GM12892 (cell line): ENCODE data around the gene AQP12A.
"Not testable (repeated sequence)": the region's sequence is repeated elsewhere in the genome, so short reads cannot be mapped to it uniquely, and the experiment has no call there.

ENCODE experiments used
- DNase-seq: peaks from one replicate; pipeline ENCODE4 v3.0.0; 2011; ENCODE audit not compliant: insufficient read length
- FAIRE-seq: peaks from 2 replicates; lab custom pipeline; 2011; peaks lifted over from hg19 to GRCh38; lab: Jason Lieb, UNC
- POLR2A ChIP-seq: IDR thresholded peaks from 2 replicates; pipeline ENCODE4 v1.6.1; 2011; ENCODE audit warnings: low read depth, low read length, control low read depth
- POLR2AphosphoS5 ChIP-seq: IDR thresholded peaks from 2 replicates; pipeline ENCODE4 v1.6.1; 2011; ENCODE audit warnings: low read depth, low read length, control low read depth
- TAF1 ChIP-seq: IDR thresholded peaks from 2 replicates; pipeline ENCODE4 v1.6.1; 2011; ENCODE audit warnings: low read depth, mild to moderate bottlenecking, control low read depth, low read length, borderline replicate concordance

The AQP12A gene

DNA sequence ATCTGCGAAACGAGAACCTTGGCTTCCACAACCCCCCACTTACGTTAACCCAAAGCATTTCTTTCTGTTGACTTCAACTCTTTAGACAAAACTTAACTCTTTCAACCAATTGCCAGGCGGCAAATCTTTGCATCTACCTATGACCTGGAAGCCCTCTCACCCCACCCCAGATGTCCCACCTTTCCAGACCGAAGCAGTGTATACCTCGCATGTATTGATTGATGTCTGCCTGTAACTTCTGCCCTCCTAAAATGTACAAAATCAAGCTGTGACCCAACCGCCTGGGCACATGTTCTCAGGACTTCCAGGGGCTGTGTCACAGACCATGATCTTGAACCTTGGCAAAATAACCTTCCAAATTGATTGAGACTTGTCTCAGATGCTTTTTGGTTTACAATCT is 21.3 kb upstream of the AQP12A start:
- no peak for FAIRE-seq
- TF ChIP-seq POLR2AphosphoS5 = no peak

DNA sequence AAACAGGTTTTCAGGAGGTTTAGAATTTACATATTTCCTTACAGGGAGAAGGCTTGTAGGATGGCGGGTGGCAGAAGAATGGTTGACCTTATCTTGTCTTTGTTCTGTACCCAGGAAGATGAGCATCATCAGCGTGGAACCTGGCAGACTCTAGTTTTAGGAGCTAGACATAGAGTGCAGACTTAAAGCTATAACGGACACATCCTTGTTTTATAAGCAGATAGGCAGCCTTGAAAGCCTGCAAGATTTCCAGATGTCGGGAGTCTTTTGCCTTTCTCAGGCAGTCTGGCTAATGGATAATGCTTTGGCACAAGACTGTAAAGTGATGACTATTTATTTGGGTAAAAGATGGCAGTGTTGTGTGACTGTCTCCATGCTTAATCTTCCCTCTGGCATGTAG is 20.7 kb upstream of the AQP12A start:
- DNase-seq (no peak), FAIRE-seq (no peak)
- TF ChIP-seq POLR2A (no peak), TAF1 (no peak), POLR2AphosphoS5 (no peak)

More for the DNA sequence above, 21.3 kb upstream of the AQP12A start:
- DNase-seq = no peak

DNA sequence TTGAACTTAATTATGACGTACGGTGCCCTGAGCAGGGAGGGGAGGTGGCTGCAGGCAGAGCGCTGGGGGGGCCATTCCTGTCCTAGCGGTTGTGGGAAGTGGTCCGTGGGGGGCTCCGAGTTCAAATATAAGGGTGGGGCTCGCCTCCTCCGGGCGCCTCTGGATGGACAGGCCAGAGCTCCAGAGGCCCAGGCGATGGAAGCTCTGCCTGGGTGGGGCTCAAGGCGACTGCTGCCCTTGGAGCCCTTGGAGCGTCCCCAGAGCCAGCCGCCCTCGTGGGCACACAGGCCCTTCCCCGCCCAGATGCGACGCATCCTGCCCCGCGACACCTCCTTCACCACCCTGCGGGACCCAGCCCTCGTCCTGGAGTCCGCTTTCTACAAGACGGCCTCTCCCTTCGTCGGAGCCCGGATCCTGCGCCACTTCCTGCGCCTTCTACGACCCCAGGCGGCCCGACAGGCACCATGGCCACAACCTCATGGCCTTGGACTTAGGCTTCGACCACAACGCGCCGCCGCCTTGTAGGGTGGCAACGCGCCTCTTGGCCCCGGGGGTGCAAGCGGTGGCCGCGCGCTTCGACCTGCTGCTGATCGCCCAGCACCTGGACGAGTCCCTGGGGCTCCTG is 19.5 kb upstream of the AQP12A start:
- FAIRE-seq (no peak), DNase-seq (no peak)
- TF ChIP-seq POLR2A (no peak), TAF1 (no peak), POLR2AphosphoS5 (no peak)

DNA sequence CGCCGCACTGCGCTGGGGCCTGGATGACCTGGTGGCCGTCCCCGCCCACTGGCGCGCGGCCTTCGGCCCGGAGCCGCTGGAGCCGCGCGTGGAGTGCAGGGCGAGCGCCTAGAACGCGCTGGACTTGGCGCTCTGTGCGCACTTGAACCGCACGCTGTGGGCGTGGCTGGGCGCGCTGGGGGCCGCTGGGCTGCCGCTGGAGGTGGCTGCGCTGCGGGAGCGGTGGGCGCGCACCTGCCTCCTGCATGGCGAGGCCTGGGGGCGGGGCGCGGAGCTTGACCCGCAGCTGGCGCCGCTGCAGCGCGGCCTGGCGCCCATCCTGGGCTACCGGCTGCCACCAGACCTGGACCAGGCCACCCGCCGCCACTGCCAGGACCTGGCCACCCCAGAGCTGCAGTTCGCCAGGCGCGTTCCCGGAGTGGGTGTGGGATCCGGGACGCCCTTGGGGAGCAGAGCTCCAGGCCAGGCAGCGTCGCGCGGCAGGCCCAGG is 18.9 kb upstream of the AQP12A start:
- FAIRE-seq (no peak), DNase-seq (no peak)
- TF ChIP-seq TAF1 (no peak), POLR2AphosphoS5 (no peak), POLR2A (no peak)

DNA sequence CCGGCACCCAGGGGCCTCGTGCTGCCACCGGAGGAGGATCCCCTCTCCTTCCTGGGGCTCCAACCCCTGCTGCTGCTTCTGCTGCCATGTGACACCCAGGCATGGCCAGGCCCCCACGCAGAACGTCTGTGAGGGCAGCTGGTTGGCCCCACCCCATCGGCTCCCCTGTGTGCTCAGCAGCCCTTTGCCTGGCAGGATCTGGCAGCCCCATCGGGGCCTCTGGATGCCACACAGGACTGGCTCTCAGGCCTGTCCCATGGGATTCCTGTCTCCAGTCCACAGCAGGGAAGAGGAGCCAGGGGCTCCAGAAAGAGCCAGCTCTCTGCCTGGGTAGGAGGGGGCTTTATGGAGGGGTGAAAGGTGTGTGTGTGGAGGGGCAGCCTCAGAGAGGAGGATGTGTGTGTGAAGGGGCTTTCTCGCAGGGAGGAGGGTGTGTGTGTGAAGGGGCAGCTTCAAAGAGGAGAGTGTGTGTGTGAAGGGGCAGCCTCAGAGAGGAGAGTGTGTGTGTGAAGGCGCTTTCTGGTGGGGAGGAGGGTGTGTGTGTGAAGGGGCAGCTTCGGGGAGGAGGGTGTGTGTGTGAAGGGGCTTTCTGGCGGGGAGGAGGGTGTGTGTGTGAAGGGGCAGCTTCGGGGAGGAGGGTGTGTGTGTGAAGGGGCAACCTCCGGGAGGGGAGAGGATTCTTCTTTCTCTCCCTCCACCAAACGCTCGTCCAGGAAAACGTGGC is 17.0 kb upstream of the AQP12A start:
- FAIRE-seq, DNase-seq: not testable (repeated sequence)

DNA sequence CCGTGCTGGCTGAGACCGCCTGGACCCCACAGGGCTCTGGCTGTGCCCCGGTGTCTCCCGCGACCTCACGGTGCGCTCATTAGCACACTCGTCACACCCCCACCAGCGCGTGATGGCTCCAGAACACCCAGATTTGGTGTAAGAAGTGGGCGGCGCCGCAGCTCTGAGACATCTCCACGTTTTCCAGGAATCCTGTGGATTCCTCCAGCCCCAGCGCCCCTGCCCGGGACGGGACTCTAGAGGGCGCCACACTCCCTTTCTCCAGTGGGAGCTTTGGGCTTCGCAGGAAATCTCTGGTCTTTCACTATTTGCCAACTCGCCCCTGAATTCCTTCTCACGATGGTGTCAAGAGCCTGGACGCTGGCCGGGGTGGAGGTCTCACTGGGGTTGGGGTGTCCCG is 16.3 kb upstream of the AQP12A start:
- DNase-seq = not testable (repeated sequence)
- FAIRE-seq = peak; percentile 67

DNA sequence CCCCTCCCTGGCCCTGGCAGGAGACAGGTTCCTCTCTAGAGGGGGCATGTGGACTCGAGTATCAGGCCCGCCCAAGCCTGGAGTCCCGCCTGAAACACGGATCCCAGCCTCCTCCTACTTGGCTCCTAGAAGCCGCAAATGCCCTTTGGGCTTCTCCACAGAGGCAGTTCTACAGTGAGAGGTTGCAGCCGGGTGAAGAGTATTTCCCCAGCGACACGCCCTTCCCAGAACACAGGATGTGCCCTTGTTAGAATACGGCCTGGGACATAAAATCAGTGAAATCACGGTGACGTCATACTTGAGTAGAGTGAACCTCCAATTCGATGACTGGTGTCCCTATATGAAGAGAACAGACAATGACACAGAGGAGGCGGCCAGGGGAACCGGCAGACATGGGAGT is 13.6 kb upstream of the AQP12A start:
- FAIRE-seq = not testable (repeated sequence)

DNA sequence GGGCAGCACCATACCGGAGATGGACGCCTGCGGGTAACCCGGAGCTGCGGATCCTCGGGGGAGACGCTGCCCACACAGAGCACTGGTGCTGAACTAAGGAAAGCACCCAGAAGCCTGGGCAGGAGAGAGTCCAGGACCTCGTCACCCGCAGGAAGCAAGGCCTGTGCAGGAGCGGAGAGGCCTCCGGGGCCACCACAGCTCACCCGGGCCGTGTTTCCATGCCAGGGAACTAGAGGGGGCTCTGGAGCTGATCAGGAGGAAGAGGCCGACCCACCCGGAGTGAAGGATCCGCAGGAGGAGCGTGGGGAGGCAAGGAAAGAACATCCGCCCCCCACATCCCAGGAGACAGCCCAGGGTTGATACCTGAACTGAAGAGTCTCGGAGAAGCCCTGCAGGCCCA is 12.8 kb upstream of the AQP12A start:
- not testable (repeated sequence) for FAIRE-seq, DNase-seq

More for the DNA sequence above, 13.6 kb upstream of the AQP12A start:
- DNase-seq = not testable (repeated sequence)

DNA sequence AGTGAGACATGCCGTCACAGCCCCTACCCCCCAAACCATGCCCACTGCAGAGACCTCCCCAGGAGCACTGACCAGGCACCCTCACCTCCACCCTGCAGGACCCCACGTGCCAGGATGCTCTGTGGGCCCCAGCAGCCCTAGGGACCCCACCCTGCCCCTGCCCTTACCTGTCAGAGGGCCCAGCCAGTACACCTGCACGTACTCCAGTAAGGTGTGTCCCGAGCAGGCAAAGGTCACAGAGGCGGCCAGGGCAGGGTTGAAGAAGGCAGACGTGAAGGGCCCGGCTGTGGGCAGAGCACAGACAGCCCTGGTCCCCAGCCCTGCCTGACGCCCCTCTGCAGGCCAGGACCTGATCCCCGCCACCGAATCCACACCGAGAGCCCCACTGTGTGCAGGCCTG is 11.5 kb upstream of the AQP12A start:
- not testable (repeated sequence) for FAIRE-seq, DNase-seq

DNA sequence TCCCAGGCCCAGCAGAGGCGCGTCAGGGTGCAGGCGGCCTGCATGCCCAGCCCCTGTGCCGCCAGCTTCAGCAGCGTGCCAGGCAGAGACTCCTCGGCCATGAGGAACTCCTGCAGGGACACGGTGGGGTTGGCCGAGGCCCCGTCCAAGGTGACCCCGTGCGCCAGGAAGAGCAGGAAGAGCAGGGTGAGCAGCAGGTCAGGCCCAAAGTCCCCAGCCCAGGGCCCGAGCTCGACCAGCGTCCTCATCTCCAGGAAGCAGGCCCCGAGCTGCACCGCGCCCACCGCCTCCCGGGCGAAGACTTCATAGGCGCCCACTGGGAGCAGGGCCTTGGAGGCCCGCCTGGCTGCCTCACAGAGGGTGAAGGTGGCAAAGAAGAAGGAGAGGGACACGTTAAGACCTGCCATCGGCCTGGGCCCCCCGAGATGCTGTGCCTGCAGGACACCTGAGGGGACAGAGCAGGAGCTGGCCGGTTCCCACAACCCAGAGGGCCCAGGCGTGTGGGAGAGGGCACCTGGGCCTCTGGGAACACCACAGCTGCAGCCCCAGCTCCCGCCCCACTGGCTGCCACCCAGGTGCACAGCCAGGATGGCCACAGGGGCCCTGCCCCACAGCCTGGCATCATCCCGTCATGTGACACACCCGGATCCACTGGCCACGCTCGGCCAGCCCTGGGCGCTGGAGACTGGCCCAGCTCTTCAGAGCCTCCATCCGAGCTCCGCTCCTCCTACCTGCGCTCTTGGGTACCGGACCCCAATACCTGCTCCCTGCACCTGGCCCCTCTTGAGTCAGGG is 9.0 kb upstream of the AQP12A start, which contains the start of gene AQP12B:
Gene AQP12B (minus strand): TSS at position 455 of the 794 bp plus-strand sequence. CDS start 48 bp downstream, at position 407.
- not testable (repeated sequence) for DNase-seq, FAIRE-seq

DNA sequence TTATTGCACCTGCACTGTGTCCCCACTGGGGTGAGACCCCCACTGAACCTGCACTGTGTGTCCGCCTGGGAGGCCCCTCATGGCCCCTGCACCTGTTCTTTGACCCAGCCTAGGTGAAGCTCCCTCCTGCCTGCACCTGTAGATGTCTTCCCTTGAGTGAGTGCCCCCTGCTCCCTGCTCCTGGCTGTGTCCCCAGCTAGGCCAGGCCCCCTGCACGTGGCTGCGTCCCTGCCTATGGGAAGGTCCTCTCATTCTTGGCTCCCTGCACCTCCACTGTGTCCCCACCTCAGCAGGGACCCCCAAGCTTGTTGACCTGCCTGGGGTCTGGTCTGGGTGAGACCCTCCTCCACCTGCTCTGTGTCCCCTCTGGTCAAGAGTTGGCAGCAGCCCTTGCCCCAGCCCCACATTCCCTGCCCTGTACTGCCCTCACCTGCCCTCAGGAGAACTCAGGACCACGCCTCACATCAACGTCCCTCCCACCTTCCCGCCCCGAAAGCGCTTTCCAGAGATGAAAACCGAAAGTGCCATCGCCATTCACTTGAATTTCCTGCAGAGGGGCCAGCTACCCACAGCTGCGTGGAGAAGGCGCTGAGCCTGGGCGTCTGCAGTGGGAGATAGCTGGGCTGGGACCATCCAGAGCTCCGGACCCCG is 8.2 kb upstream of the AQP12A start:
- DNase-seq = not testable (repeated sequence)
- FAIRE-seq = peak; percentile 98

DNA sequence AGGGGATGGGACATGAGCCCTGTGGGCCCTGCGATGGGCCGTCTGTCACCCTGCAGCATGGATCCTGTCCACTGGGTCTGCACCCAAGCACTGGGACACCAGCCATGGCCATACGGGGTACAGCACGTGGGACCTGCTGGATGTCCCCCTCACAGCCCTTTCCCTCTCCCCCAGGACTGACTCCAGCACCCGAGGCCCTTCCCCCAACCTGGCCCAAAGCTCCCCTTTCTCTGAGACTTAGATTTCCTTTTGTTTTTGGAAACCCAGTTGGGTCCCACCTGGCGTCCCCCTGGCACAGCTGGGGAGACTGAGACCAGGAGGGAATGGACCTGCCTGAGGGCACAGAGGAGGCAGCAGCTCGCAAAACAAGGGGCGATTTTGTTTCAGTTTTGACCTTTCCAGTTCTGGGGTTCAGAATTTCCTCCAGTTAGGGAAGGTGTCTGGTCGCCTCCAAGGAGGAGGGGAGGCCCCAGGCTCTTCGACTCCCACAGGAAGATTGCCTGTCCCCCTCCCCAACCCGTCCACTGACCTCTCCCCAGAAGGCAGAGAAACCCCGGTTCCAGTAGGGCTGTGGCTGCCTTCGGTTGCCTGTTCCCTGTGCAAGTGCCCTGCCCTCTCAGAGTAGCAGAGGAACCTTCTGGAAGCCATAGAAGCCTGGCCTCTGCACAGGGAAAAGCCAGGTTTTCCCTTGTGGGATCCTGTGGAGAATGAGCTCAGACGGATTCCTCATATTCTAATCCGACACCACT is 7.5 kb upstream of the AQP12A start:
- not testable (repeated sequence) for DNase-seq
- FAIRE-seq = peak; percentile 46
